Measurements from ENCODE around the gene GET4. TPM values are rescaled to one million over a fixed set of nuclear protein-coding genes. Genes with fewer than 3 reads are reported as not detected.

GET4 gene
- total and polyA plus RNA-seq, 2 of the 4 experiments (the other 2 are of a cell fraction): 11.3 to 30.9 TPM

GRCh38 chr7:898855-899681, 22.7 kb downstream of the GET4 start:
- TF ChIP-seq MAFK (IDR thresholded peaks at IDR 0.05; ENCODE audit: low read depth, low read length) (no peak), BHLHE40 (IDR thresholded peaks at IDR 0.05; ENCODE audit: low read depth, low read length) (no peak), MAZ (IDR thresholded peaks at IDR 0.05; ENCODE audit: borderline replicate concordance, low read depth, low read length) (no peak), NFE2L2 (IDR thresholded peaks at IDR 0.05; ENCODE audit: low read depth, low read length) (no peak), CHD1 (IDR thresholded peaks at IDR 0.05; ENCODE audit: low read depth, low read length) (no peak), POLR2A (IDR thresholded peaks at IDR 0.05; ENCODE audit: low read depth, low read length) (no peak), RCOR1 (IDR thresholded peaks at IDR 0.05; ENCODE audit: insufficient replicate concordance, low read length) (no peak)
- TF ChIP-seq, protein P1, sequence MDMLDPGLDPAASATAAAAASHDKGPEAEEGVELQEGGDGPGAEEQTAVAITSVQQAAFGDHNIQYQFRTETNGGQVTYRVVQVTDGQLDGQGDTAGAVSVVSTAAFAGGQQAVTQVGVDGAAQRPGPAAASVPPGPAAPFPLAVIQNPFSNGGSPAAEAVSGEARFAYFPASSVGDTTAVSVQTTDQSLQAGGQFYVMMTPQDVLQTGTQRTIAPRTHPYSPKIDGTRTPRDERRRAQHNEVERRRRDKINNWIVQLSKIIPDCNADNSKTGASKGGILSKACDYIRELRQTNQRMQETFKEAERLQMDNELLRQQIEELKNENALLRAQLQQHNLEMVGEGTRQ (IDR thresholded peaks at IDR 0.05; ENCODE audit: low read depth, low read length): no peak
- Histone ChIP-seq H2BK120ac (ENCODE audit: low read depth, low read length) (no peak overlapping the region), H3K9me3 (ENCODE audit: control insufficient read depth, insufficient read depth, low read length) (no peaks in the 10 kb centered on the region), H3K4me2 (ENCODE audit: low read depth, low read length) (no peak overlapping the region), H3K4ac (ENCODE audit: low read depth, low read length) (no peak overlapping the region), H4K5ac (ENCODE audit: low read depth, low read length) (no peak overlapping the region), H3K56ac (ENCODE audit: extremely low read depth, insufficient read depth, low read length) (no peak overlapping the region), H3K9ac (ENCODE audit: low read depth, low read length) (no peak overlapping the region), H4K91ac (ENCODE audit: insufficient read depth, low read depth, low read length) (no peak overlapping the region), H3K4me3 (ENCODE audit: insufficient read depth, low read depth, low read length) (no peak overlapping the region), H3K79me1 (ENCODE audit: low read depth in 1 of 2, low read length in 2 of 2) (no peaks in the 10 kb centered on the region), H2AFZ (replicated peaks; ENCODE audit: low read length, poor library complexity) (peak overlapping the region; percentile 17), H2AK9ac (replicated peaks; ENCODE audit: low read depth, low read length, poor library complexity) (peak overlapping the region; percentile 42), H2BK20ac (ENCODE audit: low read depth, low read length) (no peak overlapping the region), H3K27ac (ENCODE audit: insufficient read depth, low read length) (no peak overlapping the region), H3K27me3 (ENCODE audit: control insufficient read depth, insufficient read depth, low read length) (no peaks in the 10 kb centered on the region), H3K18ac (ENCODE audit: low read depth, low read length) (no peak overlapping the region), H3K14ac (replicated peaks; ENCODE audit: low read depth, low read length) (no peak overlapping the region), H3K36me3 (ENCODE audit: control insufficient read depth, insufficient read depth, low read length) (peaks cover 24% of the 10 kb centered on the region), H3K23ac (ENCODE audit: low read depth, low read length) (no peak overlapping the region), H4K20me1 (ENCODE audit: insufficient read depth, low read length) (no peaks in the 10 kb centered on the region), H3K9me1 (ENCODE audit: insufficient read depth, low read length) (no peaks in the 10 kb centered on the region), H2AK5ac (ENCODE audit: low read depth, low read length) (no peak overlapping the region), H3K4me1 (ENCODE audit: control insufficient read depth, insufficient read depth, low read length) (peaks cover 5% of the 10 kb centered on the region), H4K8ac (ENCODE audit: low read depth in 2 of 2, low read length in 2 of 2) (no peak overlapping the region), H2BK5ac (ENCODE audit: low read depth, low read length, poor library complexity, severe bottlenecking) (no peak overlapping the region), H2BK15ac (ENCODE audit: low read depth, low read length) (no peak overlapping the region)
- dilution Hi-C loops (cut with HindIII; ENCODE audit: low sequenced_read_pairs, unreplicated experiment): no loop called here
- ChIA-PET POLR2A (ENCODE audit: unreplicated experiment) (no interaction called here), CTCF (no interaction called here)
- DNase-seq (no peak), ATAC-seq (ENCODE audit: low read depth) (no peak)
- no TSS peak for BruUV-seq (replicated peaks)
- 88% methylated on average over 42 of the region's 54 CpGs; no CpG with 5 or more reads in 1 of the 2 experiments for WGBS, 2 experiments (ENCODE audit: extremely low coverage in 2 of 2, insufficient read length in 1 of 2)
- intact Hi-C loops (cut with micrococcal nuclease): no loop called here
- in situ Hi-C loops (cut with MboI; ENCODE audit: low sequenced_read_pairs): no loop called here

All from IMR-90 (cell line).